Measurements from ENCODE around the gene TSC1.

- TF ChIP-seq, protein P1, sequence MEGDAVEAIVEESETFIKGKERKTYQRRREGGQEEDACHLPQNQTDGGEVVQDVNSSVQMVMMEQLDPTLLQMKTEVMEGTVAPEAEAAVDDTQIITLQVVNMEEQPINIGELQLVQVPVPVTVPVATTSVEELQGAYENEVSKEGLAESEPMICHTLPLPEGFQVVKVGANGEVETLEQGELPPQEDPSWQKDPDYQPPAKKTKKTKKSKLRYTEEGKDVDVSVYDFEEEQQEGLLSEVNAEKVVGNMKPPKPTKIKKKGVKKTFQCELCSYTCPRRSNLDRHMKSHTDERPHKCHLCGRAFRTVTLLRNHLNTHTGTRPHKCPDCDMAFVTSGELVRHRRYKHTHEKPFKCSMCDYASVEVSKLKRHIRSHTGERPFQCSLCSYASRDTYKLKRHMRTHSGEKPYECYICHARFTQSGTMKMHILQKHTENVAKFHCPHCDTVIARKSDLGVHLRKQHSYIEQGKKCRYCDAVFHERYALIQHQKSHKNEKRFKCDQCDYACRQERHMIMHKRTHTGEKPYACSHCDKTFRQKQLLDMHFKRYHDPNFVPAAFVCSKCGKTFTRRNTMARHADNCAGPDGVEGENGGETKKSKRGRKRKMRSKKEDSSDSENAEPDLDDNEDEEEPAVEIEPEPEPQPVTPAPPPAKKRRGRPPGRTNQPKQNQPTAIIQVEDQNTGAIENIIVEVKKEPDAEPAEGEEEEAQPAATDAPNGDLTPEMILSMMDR (conservative IDR thresholded peaks at IDR 0.05): no peak
- no peak for TF ChIP-seq ZFX (IDR thresholded peaks at IDR 0.05)
Observed at GRCh38 chr9:132986114-132986513, 41.7 kb upstream of the TSC1 start.
